Vagina (tissue), 2 donors: ENCODE data around the gene FAR2.

Source experiments
- CTCF ChIP-seq, 3 experiments: fragments of 450-650 bp in 2 of 3; fragments of 200-600 bp in 1 of 3; sonication (generic) in 1 of 3; IDR thresholded peaks; one replicate each; pipeline ENCODE4 v1.5.1; 2017 to 2019; ENCODE audit warnings: antibody characterized with exemption in 3 of 3, mild to moderate bottlenecking in 2 of 3, moderate library complexity in 2 of 3
- POLR2A ChIP-seq, 2 donors: fragments of 450-650 bp; IDR thresholded peaks; one replicate each; pipeline ENCODE4 v1.6.1; 2017; ENCODE audit warnings: antibody characterized with exemption in 2 of 2, mild to moderate bottlenecking in 2 of 2, moderate library complexity in 2 of 2
- POLR2AphosphoS5 ChIP-seq, 2 donors: sonication (generic); formaldehyde crosslinking; IDR thresholded peaks; one replicate each; pipeline ENCODE4 v1.9.0; 2017; ENCODE audit warnings: antibody characterized with exemption in 2 of 2, mild to moderate bottlenecking in 2 of 2, low read depth in 1 of 2; ENCODE audit not compliant: insufficient read depth in 1 of 2

- TF ChIP-seq POLR2A (IDR thresholded peaks at IDR 0.05) (no peak), CTCF (IDR thresholded peaks at IDR 0.05) (no peak), POLR2AphosphoS5 (IDR thresholded peaks at IDR 0.05; ENCODE audit: insufficient read depth in 1 of 2, low read depth in 1 of 2) (no peak)
Measured at GRCh38 chr12:29223956-29224543, 75.0 kb downstream of the FAR2 start.
